MCF 10A (cell line): ENCODE measurements around the gene PATJ. TPM values are rescaled to one million over a fixed set of nuclear protein-coding genes. Genes with fewer than 3 reads are reported as not detected.
"Not testable (repeated sequence)": the region's sequence is repeated elsewhere in the genome, so short reads cannot be mapped to it uniquely, and the experiment has no call there.

Experiments used
- BruUV-seq: library from RNA; stranded (reverse); fragments of 400-500 nt; replicated peaks from 2 replicates; lab custom pipeline; 2021; lab: Mats Ljungman, UMichigan
- CTCF ChIA-PET: fragments of 300-600 bp; sonication (Branson Sonifier 250); formaldehyde crosslinking; extraction: SDS; loops from one replicate; lab custom pipeline; 2021; ENCODE audit warnings: antibody characterized with exemption, inconsistent platforms; lab: Yijun Ruan, JAX
- POLR2A ChIA-PET: fragments of 300-600, 350-650 bp; sonication (Branson Sonifier 250); formaldehyde crosslinking; extraction: SDS; loops from one replicate; lab custom pipeline; 2020; ENCODE audit warnings: antibody characterized with exemption, inconsistent platforms; lab: Yijun Ruan, JAX
- DNase-seq: peaks from one replicate; pipeline ENCODE4 v3.0.0-alpha.2; 2018; ENCODE audit not compliant: unreplicated experiment
- H3K27ac Mint-ChIP-seq: one replicate; pipeline ENCODE4 v1.8.0; 2022; ENCODE audit warnings: mild to moderate bottlenecking, low read depth, mixed read lengths; ENCODE audit not compliant: unreplicated experiment
- H3K27me3 Mint-ChIP-seq: one replicate; pipeline ENCODE4 v1.8.0; 2022; ENCODE audit warnings: mixed read lengths; ENCODE audit not compliant: insufficient read depth, unreplicated experiment
- H3K36me3 Mint-ChIP-seq: one replicate; pipeline ENCODE4 v1.8.0; 2022; ENCODE audit warnings: mild to moderate bottlenecking, moderate library complexity, mixed read lengths; ENCODE audit not compliant: insufficient read depth, unreplicated experiment
- H3K4me1 Mint-ChIP-seq: one replicate; pipeline ENCODE4 v1.8.0; 2022; ENCODE audit warnings: mixed read lengths; ENCODE audit not compliant: insufficient read depth, unreplicated experiment
- H3K4me3 Mint-ChIP-seq: one replicate; pipeline ENCODE4 v1.8.0; 2022; ENCODE audit warnings: mild to moderate bottlenecking, moderate library complexity, mixed read lengths; ENCODE audit not compliant: unreplicated experiment
- H3K9me3 Mint-ChIP-seq: one replicate; pipeline ENCODE4 v1.8.0; 2022; ENCODE audit warnings: mixed read lengths; ENCODE audit not compliant: unreplicated experiment
- intact Hi-C: fragments of 100-400 bp; cut with micrococcal nuclease; formaldehyde crosslinking; loops from 2 replicates; pipeline ENCODE4 v1.14.1; 2022
- total RNA-seq: library from RNA; stranded (reverse); gene quantifications from 2 replicates; pipeline ENCODE4 v1.2.3, GENCODE V29; 2022
- TF ChIP-seq, protein P1 (sequence below): fragments of 200-600 bp; IDR thresholded peaks from one replicate; pipeline ENCODE4 v1.8.0; 2022; ENCODE audit warnings: antibody characterized with exemption, mild to moderate bottlenecking; ENCODE audit not compliant: unreplicated experiment

PATJ gene
- total RNA-seq, 1 experiment from 2014 or later, result 28.7 TPM

DNA sequence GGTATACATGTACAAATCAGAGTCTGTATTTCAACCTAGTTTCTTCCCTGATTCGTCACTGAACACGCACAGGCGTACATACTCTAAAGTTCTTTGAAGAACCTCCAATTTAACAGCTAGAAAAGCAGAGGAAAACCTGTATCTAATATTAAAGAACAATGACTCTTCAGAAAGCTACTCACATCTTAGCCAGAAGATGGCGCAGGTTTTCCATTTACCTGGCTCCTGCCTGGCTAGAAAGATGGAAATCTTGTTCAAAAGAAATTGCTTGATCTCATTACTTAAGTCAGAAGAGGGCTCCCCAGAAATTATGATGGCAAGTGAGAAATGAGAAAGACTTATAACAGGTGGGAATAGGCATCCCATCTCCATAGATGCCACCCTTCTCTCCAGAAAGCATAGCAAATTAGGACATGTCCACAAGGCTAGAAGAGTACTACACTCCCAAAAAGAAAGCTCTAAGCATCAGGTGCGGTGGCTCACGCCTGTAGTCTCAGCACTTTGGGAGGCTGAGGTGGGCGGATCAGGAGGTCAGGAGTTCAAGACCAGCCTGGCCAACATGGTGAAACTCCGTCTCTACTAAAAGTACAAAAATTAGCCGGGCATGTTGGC lies 433.4 kb downstream of the PATJ start:
- POLR2A ChIA-PET, result interaction anchor here (0.9 kb wide), 1 partner anchor 232 kb away, joined by 5 read pairs; no protein-coding TSS in a partner anchor
- Mint-ChIP-seq H3K4me1 (no peaks in the 10 kb centered on the region), H3K9me3 (no peaks in the 10 kb centered on the region)

DNA sequence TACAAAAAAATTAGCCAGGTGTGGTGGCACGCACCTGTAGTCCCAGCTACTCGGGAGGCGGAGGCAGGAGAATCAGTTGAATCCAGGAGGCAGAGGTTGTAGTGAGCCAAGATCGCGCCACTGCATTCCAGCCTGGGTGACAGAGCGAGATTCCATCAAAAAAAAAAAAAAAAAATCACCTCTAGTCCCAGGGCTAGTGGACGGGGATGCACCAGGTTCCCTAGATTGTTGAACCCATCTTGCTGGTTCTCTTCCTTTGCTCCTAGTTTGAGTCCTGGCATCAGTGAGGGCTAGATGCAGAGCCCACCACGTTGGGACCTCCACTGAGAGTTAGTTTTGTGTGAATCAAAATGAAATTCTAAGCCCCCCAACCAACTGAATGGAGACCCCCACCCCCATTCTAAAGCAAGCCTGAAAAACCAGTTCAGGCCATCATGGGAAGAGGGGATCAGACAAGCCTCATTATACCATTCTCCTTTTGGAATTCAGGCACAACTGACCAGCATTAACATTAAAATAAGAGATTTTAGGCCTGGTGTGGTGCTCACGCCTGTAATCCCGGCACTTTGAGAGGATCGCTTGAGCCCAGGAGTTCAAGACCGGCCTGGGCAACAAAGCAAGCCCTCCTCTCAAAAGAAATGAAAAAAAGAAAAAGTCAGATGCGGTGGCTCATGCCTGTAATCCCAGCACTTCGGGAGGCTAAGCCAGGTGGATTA lies 434.5 kb downstream of the PATJ start:
- Mint-ChIP-seq H3K27ac (no peak overlapping the region), H3K9me3 (no peaks in the 10 kb centered on the region), H3K36me3 (peaks cover 6% of the 10 kb centered on the region), H3K4me3 (no peak overlapping the region), H3K27me3 (no peaks in the 10 kb centered on the region), H3K4me1 (no peaks in the 10 kb centered on the region)
- intact Hi-C loops, result no loop called here
- TF ChIP-seq, protein P1, sequence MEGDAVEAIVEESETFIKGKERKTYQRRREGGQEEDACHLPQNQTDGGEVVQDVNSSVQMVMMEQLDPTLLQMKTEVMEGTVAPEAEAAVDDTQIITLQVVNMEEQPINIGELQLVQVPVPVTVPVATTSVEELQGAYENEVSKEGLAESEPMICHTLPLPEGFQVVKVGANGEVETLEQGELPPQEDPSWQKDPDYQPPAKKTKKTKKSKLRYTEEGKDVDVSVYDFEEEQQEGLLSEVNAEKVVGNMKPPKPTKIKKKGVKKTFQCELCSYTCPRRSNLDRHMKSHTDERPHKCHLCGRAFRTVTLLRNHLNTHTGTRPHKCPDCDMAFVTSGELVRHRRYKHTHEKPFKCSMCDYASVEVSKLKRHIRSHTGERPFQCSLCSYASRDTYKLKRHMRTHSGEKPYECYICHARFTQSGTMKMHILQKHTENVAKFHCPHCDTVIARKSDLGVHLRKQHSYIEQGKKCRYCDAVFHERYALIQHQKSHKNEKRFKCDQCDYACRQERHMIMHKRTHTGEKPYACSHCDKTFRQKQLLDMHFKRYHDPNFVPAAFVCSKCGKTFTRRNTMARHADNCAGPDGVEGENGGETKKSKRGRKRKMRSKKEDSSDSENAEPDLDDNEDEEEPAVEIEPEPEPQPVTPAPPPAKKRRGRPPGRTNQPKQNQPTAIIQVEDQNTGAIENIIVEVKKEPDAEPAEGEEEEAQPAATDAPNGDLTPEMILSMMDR, result no peak
- POLR2A ChIA-PET, result no interaction called here
- CTCF ChIA-PET, result interaction anchor here (0.6 to 8.5 kb wide), 22 partner anchors 8 to 1179 kb away, joined by 3 to 241 read pairs (median 7); no protein-coding TSS in a partner anchor
- no peak for DNase-seq
- BruUV-seq, result no TSS peak

More for the DNA sequence above, 433.4 kb downstream of the PATJ start:
- CTCF ChIA-PET, result interaction anchor here (0.6 to 8.5 kb wide), 62 partner anchors 9 to 1178 kb away, joined by 3 to 241 read pairs (median 4); no protein-coding TSS in a partner anchor
- H3K27ac Mint-ChIP-seq, result no peak overlapping the region
- DNase-seq, result peak; percentile 72
- H3K27me3 Mint-ChIP-seq, result no peaks in the 10 kb centered on the region
- peaks cover 6% of the 10 kb centered on the region for H3K36me3 Mint-ChIP-seq
- no TSS peak for BruUV-seq
- no peak overlapping the region for H3K4me3 Mint-ChIP-seq
- intact Hi-C loops, result loop anchor here (1.0 kb wide), 3 partner anchors 35 to 571 kb away; no protein-coding TSS in a partner anchor
- TF ChIP-seq, protein P1, result peak; percentile 70

DNA sequence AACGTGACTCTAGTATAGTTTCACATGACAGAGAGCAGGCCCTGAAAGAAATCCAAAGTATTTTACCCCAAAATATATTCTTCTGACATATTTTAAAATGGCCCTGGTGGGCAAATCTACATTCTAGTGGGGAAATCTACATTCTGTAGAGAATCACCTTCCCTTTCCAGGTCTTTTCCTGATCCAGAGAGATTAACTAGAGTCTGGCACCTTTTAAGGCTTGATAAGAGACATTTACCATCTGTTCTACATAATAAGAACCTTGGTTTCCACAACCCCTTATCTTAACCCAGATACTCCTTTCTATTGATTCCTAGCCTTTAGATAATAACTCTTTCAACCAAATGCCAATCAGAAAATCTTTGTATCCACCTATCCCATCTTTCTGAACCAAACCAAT lies 435.3 kb downstream of the PATJ start:
- no peak for DNase-seq
- no peak overlapping the region for H3K27ac Mint-ChIP-seq
- intact Hi-C loops, result no loop called here
- H3K9me3 Mint-ChIP-seq, result no peaks in the 10 kb centered on the region
- H3K4me1 Mint-ChIP-seq, result no peaks in the 10 kb centered on the region
- POLR2A ChIA-PET, result no interaction called here
- H3K4me3 Mint-ChIP-seq, result no peak overlapping the region
- no TSS peak for BruUV-seq
- H3K27me3 Mint-ChIP-seq, result no peaks in the 10 kb centered on the region
- CTCF ChIA-PET, result no interaction called here
- no peaks in the 10 kb centered on the region for H3K36me3 Mint-ChIP-seq
- TF ChIP-seq, protein P1, result no peak

DNA sequence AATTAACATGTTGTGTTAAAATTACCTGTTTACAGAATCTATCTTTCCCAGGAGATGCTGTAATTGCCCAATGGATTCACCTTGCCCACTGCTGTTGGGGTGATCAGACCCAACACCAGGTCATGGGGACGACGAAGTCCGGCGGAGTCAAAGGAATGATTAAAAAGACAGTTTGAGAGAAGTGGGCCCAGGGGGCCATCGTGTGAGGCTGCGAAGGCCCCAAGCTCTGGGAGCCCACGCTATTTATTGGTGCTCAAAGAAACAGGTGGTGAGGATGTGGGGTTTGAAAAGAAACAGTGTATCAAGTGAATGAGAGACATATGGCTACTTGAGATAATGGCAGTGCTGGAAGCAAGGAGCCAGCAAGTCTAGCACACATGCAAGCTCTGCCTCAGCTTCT lies 436.1 kb downstream of the PATJ start:
- intact Hi-C loops, result no loop called here
- Mint-ChIP-seq H3K36me3 (no peaks in the 10 kb centered on the region), H3K4me3 (no peak overlapping the region), H3K4me1 (no peaks in the 10 kb centered on the region), H3K27ac (no peak overlapping the region), H3K27me3 (no peaks in the 10 kb centered on the region), H3K9me3 (no peaks in the 10 kb centered on the region)
- TF ChIP-seq, protein P1, result no peak
- CTCF ChIA-PET, result interaction anchor here (2.2 kb wide), 1 partner anchor 229 kb away, joined by 10 read pairs; no protein-coding TSS in a partner anchor
- DNase-seq, result no peak
- BruUV-seq, result no TSS peak
- POLR2A ChIA-PET, result interaction anchor here (0.7 kb wide), 1 partner anchor 59 kb away, joined by 3 read pairs; no protein-coding TSS in a partner anchor

DNA sequence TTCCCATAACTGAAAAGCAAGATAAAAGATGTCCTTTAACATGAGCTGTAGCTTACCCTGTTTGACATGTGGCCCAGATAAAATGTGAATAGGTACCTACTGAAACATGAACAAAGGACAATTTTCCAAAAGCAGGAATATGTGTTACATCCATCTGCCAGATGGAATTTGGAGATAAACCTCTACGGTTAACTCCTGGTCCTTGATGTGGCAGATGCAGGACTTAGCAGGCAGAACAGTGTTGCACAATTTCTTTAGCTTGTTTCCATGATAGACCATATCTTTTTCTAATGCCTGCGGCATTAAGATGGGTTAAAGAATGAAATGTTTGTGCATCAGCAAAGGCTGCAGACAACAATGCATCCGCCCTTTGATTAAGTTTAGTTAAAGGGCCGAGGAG lies 437.8 kb downstream of the PATJ start:
- CTCF ChIA-PET, result interaction anchor here (0.6 to 2.2 kb wide), 6 partner anchors 9 to 271 kb away, joined by 3 to 10 read pairs (median 4); no protein-coding TSS in a partner anchor
- POLR2A ChIA-PET, H3K27ac Mint-ChIP-seq, DNase-seq, H3K9me3 Mint-ChIP-seq, H3K36me3 Mint-ChIP-seq, H3K4me1 Mint-ChIP-seq, intact Hi-C loops, H3K27me3 Mint-ChIP-seq, BruUV-seq, H3K4me3 Mint-ChIP-seq: not testable (repeated sequence)
